ENCODE data around the gene VAX1.

The VAX1 gene

GRCh38 chr10:117160567-117160966 is 22.5 kb upstream of the VAX1 start:
- no peaks in the 10 kb centered on the region for H3K9me3 ChIP-seq (ENCODE audit: insufficient read depth, low read length)
- no peak overlapping the region for H3K27ac ChIP-seq (ENCODE audit: low read length)
- H3K4me1 ChIP-seq (ENCODE audit: low read length) = no peaks in the 10 kb centered on the region
- no peak for TF ChIP-seq EZH2phosphoT487 (IDR thresholded peaks at IDR 0.05; ENCODE audit: low read depth)
- TF ChIP-seq, protein P1, sequence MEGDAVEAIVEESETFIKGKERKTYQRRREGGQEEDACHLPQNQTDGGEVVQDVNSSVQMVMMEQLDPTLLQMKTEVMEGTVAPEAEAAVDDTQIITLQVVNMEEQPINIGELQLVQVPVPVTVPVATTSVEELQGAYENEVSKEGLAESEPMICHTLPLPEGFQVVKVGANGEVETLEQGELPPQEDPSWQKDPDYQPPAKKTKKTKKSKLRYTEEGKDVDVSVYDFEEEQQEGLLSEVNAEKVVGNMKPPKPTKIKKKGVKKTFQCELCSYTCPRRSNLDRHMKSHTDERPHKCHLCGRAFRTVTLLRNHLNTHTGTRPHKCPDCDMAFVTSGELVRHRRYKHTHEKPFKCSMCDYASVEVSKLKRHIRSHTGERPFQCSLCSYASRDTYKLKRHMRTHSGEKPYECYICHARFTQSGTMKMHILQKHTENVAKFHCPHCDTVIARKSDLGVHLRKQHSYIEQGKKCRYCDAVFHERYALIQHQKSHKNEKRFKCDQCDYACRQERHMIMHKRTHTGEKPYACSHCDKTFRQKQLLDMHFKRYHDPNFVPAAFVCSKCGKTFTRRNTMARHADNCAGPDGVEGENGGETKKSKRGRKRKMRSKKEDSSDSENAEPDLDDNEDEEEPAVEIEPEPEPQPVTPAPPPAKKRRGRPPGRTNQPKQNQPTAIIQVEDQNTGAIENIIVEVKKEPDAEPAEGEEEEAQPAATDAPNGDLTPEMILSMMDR (IDR thresholded peaks at IDR 0.05; ENCODE audit: low read depth, low read length) = no peak
- H4K20me1 ChIP-seq (ENCODE audit: insufficient read depth, low read length) = no peaks in the 10 kb centered on the region
- no peak overlapping the region for H3K9ac ChIP-seq (ENCODE audit: low read length)
- no peaks in the 10 kb centered on the region for H3K79me2 ChIP-seq (ENCODE audit: low read length)
- no peaks in the 10 kb centered on the region for H3K27me3 ChIP-seq (ENCODE audit: low read depth, low read length)
- no peak overlapping the region for H2AFZ ChIP-seq (ENCODE audit: low read depth, low read length)
- H3K4me3 ChIP-seq (ENCODE audit: low read length) = no peak overlapping the region
- H3K36me3 ChIP-seq (replicated peaks; ENCODE audit: low read depth, low read length) = no peaks in the 10 kb centered on the region
- no peak overlapping the region for H3K4me2 ChIP-seq (ENCODE audit: low read length)

DNA sequence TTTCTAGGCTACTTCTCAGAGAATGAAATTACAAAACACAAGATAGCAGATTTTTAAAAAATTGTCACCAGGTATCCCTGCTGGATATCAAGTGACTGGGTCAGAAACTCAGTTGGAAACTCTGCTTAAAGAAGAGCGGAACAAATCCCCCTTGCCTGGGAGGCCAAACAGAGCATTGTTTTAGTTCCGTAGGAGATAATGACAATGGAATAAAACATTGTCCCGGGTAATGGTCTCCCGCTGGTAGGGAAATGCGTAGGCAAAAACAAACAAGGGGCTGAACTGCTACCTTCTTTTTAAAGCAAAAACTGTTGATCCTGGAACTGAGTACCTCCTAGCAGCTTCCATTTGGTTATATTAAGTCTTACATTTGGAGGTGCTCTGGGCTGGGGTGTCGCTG is 21.3 kb upstream of the VAX1 start:
- no peaks in the 10 kb centered on the region for H3K79me2 ChIP-seq (ENCODE audit: low read length)
- TF ChIP-seq EZH2phosphoT487 (IDR thresholded peaks at IDR 0.05; ENCODE audit: low read depth) = no peak
- TF ChIP-seq, protein P1 (IDR thresholded peaks at IDR 0.05; ENCODE audit: low read depth, low read length) = no peak
- no peaks in the 10 kb centered on the region for H3K9me3 ChIP-seq (ENCODE audit: insufficient read depth, low read length)
- H3K36me3 ChIP-seq (replicated peaks; ENCODE audit: low read depth, low read length) = no peaks in the 10 kb centered on the region
- H3K27ac ChIP-seq (ENCODE audit: low read length) = no peak overlapping the region
- no peak overlapping the region for H3K4me2 ChIP-seq (ENCODE audit: low read length)
- no peaks in the 10 kb centered on the region for H3K4me1 ChIP-seq (ENCODE audit: low read length)
- H4K20me1 ChIP-seq (ENCODE audit: insufficient read depth, low read length) = no peaks in the 10 kb centered on the region
- H3K9ac ChIP-seq (ENCODE audit: low read length) = no peak overlapping the region
- no peak overlapping the region for H2AFZ ChIP-seq (ENCODE audit: low read depth, low read length)
- H3K27me3 ChIP-seq (ENCODE audit: low read depth, low read length) = no peaks in the 10 kb centered on the region
- H3K4me3 ChIP-seq (ENCODE audit: low read length) = no peak overlapping the region

GRCh38 chr10:117158297-117158696 is 20.2 kb upstream of the VAX1 start:
- H3K9me3 ChIP-seq (ENCODE audit: insufficient read depth, low read length) = no peaks in the 10 kb centered on the region
- H3K4me2 ChIP-seq (ENCODE audit: low read length) = no peak overlapping the region
- no peaks in the 10 kb centered on the region for H3K36me3 ChIP-seq (replicated peaks; ENCODE audit: low read depth, low read length)
- H2AFZ ChIP-seq (ENCODE audit: low read depth, low read length) = no peak overlapping the region
- no peak overlapping the region for H3K27ac ChIP-seq (ENCODE audit: low read length)
- H3K4me3 ChIP-seq (ENCODE audit: low read length) = no peak overlapping the region
- TF ChIP-seq, protein P1 (IDR thresholded peaks at IDR 0.05; ENCODE audit: low read depth, low read length) = no peak
- no peak for TF ChIP-seq EZH2phosphoT487 (IDR thresholded peaks at IDR 0.05; ENCODE audit: low read depth)
- no peaks in the 10 kb centered on the region for H3K4me1 ChIP-seq (ENCODE audit: low read length)
- no peaks in the 10 kb centered on the region for H3K27me3 ChIP-seq (ENCODE audit: low read depth, low read length)
- H3K79me2 ChIP-seq (ENCODE audit: low read length) = no peaks in the 10 kb centered on the region
- H4K20me1 ChIP-seq (ENCODE audit: insufficient read depth, low read length) = no peaks in the 10 kb centered on the region
- H3K9ac ChIP-seq (ENCODE audit: low read length) = no peak overlapping the region

DNA sequence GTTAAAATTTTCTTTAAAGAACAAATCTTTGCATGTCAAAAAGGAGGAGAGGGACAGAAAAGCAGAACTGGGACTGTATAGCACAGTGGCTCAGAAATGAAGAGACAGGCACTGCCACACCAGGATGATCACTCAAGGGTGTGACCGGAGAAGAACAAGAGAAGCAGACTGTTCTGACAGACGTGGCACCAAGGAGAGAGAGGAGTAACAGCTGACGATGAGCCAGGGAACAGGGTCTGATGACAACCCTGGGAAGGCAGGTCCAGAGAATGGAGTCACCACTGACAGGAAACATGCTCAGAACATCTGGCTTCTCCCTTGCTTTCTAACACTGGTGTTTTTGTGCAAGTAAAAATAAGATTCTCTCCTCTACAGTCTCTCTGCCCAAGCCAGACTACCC is 14.6 kb upstream of the VAX1 start:
- Histone ChIP-seq H3K9ac (ENCODE audit: low read length) (no peak overlapping the region), H3K4me3 (ENCODE audit: low read length) (no peak overlapping the region), H2AFZ (ENCODE audit: low read depth, low read length) (no peak overlapping the region), H3K27ac (ENCODE audit: low read length) (no peak overlapping the region), H3K27me3 (ENCODE audit: low read depth, low read length) (no peaks in the 10 kb centered on the region), H3K9me3 (ENCODE audit: insufficient read depth, low read length) (no peaks in the 10 kb centered on the region), H3K4me1 (ENCODE audit: low read length) (no peaks in the 10 kb centered on the region), H3K79me2 (ENCODE audit: low read length) (no peaks in the 10 kb centered on the region), H3K4me2 (ENCODE audit: low read length) (no peak overlapping the region), H4K20me1 (ENCODE audit: insufficient read depth, low read length) (no peaks in the 10 kb centered on the region), H3K36me3 (replicated peaks; ENCODE audit: low read depth, low read length) (no peaks in the 10 kb centered on the region)
- TF ChIP-seq, protein P1 (IDR thresholded peaks at IDR 0.05; ENCODE audit: low read depth, low read length) = no peak
- TF ChIP-seq EZH2phosphoT487 (IDR thresholded peaks at IDR 0.05; ENCODE audit: low read depth) = no peak
